GM06990 (cell line): ENCODE data around the gene ZCCHC8.
A peak's percentile ranks its signal among the peaks of the same experiment; 100 is the strongest.
"Not testable (repeated sequence)": the region's sequence is repeated elsewhere in the genome, so short reads cannot be mapped to it uniquely, and the experiment has no call there.

Experiments used
- DNase-seq: peaks from one replicate; pipeline ENCODE4 v3.0.0-alpha.2; 2011; ENCODE audit not compliant: insufficient read length; ENCODE audit errors: extremely low read depth
- H3K27me3 ChIP-seq: replicated peaks from 2 replicates; pipeline ENCODE4 v1.6.0; 2011; ENCODE audit warnings: low read length; ENCODE audit not compliant: control insufficient read depth, insufficient read depth
- H3K36me3 ChIP-seq: 2 replicates; pipeline ENCODE4 v1.5.1; 2011; ENCODE audit warnings: low read length; ENCODE audit not compliant: control insufficient read depth, insufficient read depth
- H3K4me3 ChIP-seq: replicated peaks from 2 replicates; pipeline ENCODE4 v1.5.1; 2011; ENCODE audit warnings: low read depth, mild to moderate bottlenecking, control low read depth, low read length
- CTCF ChIP-seq: IDR thresholded peaks from 2 replicates; pipeline ENCODE4 v1.5.1; 2011; ENCODE audit warnings: low read length, control low read depth, mild to moderate bottlenecking, inconsistent platforms; ENCODE audit not compliant: insufficient read depth, poor library complexity, severe bottlenecking

Gene ZCCHC8

GRCh38 chr12:122435186-122435585 is 65.5 kb downstream of the ZCCHC8 start:
- H3K36me3 ChIP-seq: no peaks in the 10 kb centered on the region
- no peaks in the 10 kb centered on the region for H3K27me3 ChIP-seq
- TF ChIP-seq CTCF: no peak
- H3K4me3 ChIP-seq: no peak overlapping the region
- no peak for DNase-seq

- not testable (repeated sequence) for H3K36me3 ChIP-seq, DNase-seq, H3K27me3 ChIP-seq, H3K4me3 ChIP-seq
Observed at GRCh38 chr12:122429043-122429442, 71.7 kb downstream of the ZCCHC8 start.

- Histone ChIP-seq H3K27me3 (no peaks in the 10 kb centered on the region), H3K4me3 (no peak overlapping the region), H3K36me3 (no peaks in the 10 kb centered on the region)
- TF ChIP-seq CTCF: no peak
- DNase-seq: no peak
Observed at GRCh38 chr12:122427403-122427802, 73.3 kb downstream of the ZCCHC8 start.

- TF ChIP-seq CTCF: no peak
- DNase-seq: no peak
Observed at GRCh38 chr12:122423258-122424165, 77.2 kb downstream of the ZCCHC8 start.

GRCh38 chr12:122422730-122423257 is 77.9 kb downstream of the ZCCHC8 start:
- no peak for TF ChIP-seq CTCF
- H3K4me3 ChIP-seq: peak overlapping the region; percentile 56
- H3K27me3 ChIP-seq: no peaks in the 10 kb centered on the region
- DNase-seq: no peak
- no peaks in the 10 kb centered on the region for H3K36me3 ChIP-seq

More at GRCh38 chr12:122423258-122424165, 77.2 kb downstream of the ZCCHC8 start:
- H3K27me3 ChIP-seq: no peaks in the 10 kb centered on the region
- no peaks in the 10 kb centered on the region for H3K36me3 ChIP-seq
- peak overlapping the region; percentile 56 for H3K4me3 ChIP-seq
